ENCODE measurements around the gene BCKDHB. TPM values are rescaled to one million over a fixed set of nuclear protein-coding genes. Genes with fewer than 3 reads are reported as not detected.

BCKDHB gene
- total RNA-seq, 1 donor from 2014 or later: 16.6 TPM

GRCh38 chr6:80304014-80304413 lies 197.5 kb downstream of the BCKDHB start:
- no peak overlapping the region for H3K4me3 Mint-ChIP-seq
- intact Hi-C loops (cut with micrococcal nuclease): no loop called here
- DNase-seq (no peak), ATAC-seq (ENCODE audit: low read depth) (no peak)
- H3K9me3 Mint-ChIP-seq: peaks cover 5% of the 10 kb centered on the region
- no peaks in the 10 kb centered on the region for H3K4me1 Mint-ChIP-seq
- CTCF ChIA-PET: no interaction called here
- POLR2A ChIA-PET: no interaction called here
- H3K36me3 Mint-ChIP-seq (ENCODE audit: low read depth): peaks cover 3% of the 10 kb centered on the region
- no peak overlapping the region for H3K27ac Mint-ChIP-seq
- TF ChIP-seq CTCF (IDR thresholded peaks at IDR 0.05): no peak
- H3K27me3 Mint-ChIP-seq: no peaks in the 10 kb centered on the region

DNA sequence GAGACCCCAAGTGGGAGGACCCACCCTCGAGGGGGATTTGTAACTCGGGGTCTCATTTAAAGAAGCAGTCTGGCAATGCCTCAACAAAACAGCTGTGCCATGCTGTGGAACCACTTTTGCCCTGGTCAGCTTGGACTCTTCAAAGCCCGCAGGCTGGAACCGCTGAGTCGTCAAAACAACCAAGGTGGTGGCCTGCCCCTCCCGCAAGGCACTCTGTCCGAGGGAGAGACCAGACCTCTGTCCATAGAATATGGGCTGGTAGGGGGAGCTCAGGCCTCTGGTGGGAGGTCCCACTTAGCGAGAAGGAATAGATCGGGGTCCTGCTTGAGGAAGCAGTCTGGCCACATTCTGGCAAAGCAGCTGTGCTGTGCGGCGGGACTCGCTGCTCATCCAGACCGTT lies 208.1 kb downstream of the BCKDHB start:
- POLR2A ChIA-PET: no interaction called here
- DNase-seq: no peak
- Mint-ChIP-seq H3K27ac (no peak overlapping the region), H3K4me3 (no peak overlapping the region), H3K27me3 (no peaks in the 10 kb centered on the region), H3K4me1 (peaks cover 3% of the 10 kb centered on the region), H3K36me3 (ENCODE audit: low read depth) (peaks cover 16% of the 10 kb centered on the region), H3K9me3 (peaks cover 22% of the 10 kb centered on the region)
- CTCF ChIA-PET: no interaction called here
- no peak for ATAC-seq (ENCODE audit: low read depth)
- intact Hi-C loops (cut with micrococcal nuclease): no loop called here
- TF ChIP-seq CTCF (IDR thresholded peaks at IDR 0.05): no peak

GRCh38 chr6:80316686-80317231 lies 210.3 kb downstream of the BCKDHB start:
- peaks cover 3% of the 10 kb centered on the region for H3K4me1 Mint-ChIP-seq
- no peak for TF ChIP-seq CTCF (IDR thresholded peaks at IDR 0.05)
- H3K4me3 Mint-ChIP-seq: no peak overlapping the region
- H3K36me3 Mint-ChIP-seq (ENCODE audit: low read depth): peaks cover 3% of the 10 kb centered on the region
- POLR2A ChIA-PET: no interaction called here
- H3K9me3 Mint-ChIP-seq: peaks cover 18% of the 10 kb centered on the region
- no peak for ATAC-seq (ENCODE audit: low read depth)
- intact Hi-C loops (cut with micrococcal nuclease): no loop called here
- H3K27me3 Mint-ChIP-seq: no peaks in the 10 kb centered on the region
- CTCF ChIA-PET: no interaction called here
- DNase-seq: no peak
- H3K27ac Mint-ChIP-seq: no peak overlapping the region

DNA sequence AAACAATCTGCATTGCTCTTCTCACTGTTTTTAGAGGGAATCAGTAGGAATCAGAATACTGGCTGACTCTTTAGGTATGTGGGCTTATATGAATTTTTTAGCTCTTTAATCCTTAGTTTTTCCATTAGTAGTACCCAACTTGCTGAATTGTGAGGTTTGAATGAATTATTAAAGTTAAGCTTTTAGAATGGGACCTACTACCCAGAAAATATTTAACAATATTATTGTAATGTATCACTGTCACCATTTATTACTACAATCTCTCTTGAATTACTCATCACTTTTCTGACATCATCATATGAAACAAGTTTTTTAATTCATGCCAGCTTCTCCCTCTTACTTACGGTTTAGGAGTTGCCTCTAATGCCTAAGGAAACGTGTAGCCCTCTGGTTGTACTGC lies 212.7 kb downstream of the BCKDHB start:
- CTCF ChIA-PET: no interaction called here
- intact Hi-C loops (cut with micrococcal nuclease): no loop called here
- no peak for TF ChIP-seq CTCF (IDR thresholded peaks at IDR 0.05)
- no peaks in the 10 kb centered on the region for H3K9me3 Mint-ChIP-seq
- H3K4me3 Mint-ChIP-seq: no peak overlapping the region
- no peak for ATAC-seq (ENCODE audit: low read depth)
- no peaks in the 10 kb centered on the region for H3K27me3 Mint-ChIP-seq
- H3K27ac Mint-ChIP-seq: no peak overlapping the region
- POLR2A ChIA-PET: no interaction called here
- no peak for DNase-seq
- no peaks in the 10 kb centered on the region for H3K36me3 Mint-ChIP-seq (ENCODE audit: low read depth)
- no peaks in the 10 kb centered on the region for H3K4me1 Mint-ChIP-seq

GRCh38 chr6:80321011-80321410 lies 214.5 kb downstream of the BCKDHB start:
- Mint-ChIP-seq H3K4me1 (no peaks in the 10 kb centered on the region), H3K36me3 (ENCODE audit: low read depth) (no peaks in the 10 kb centered on the region), H3K9me3 (no peaks in the 10 kb centered on the region), H3K27me3 (no peaks in the 10 kb centered on the region), H3K4me3 (no peak overlapping the region), H3K27ac (no peak overlapping the region)
- ChIA-PET CTCF (no interaction called here), POLR2A (no interaction called here)
- no peak for DNase-seq
- intact Hi-C loops (cut with micrococcal nuclease): no loop called here
- no peak for TF ChIP-seq CTCF (IDR thresholded peaks at IDR 0.05)
- no peak for ATAC-seq (ENCODE audit: low read depth)
